IPS-15b (cell line): Measurements from ENCODE around the gene EDRF1.

Experiments used
- H3K27me3 ChIP-seq: one replicate; pipeline ENCODE4 v1.6.1; 2013; ENCODE audit warnings: low read length; ENCODE audit not compliant: control insufficient read depth, insufficient read depth
- H3K36me3 ChIP-seq: one replicate; pipeline ENCODE4 v1.6.1; 2013; ENCODE audit warnings: low read length; ENCODE audit not compliant: control insufficient read depth, insufficient read depth
- H3K4me1 ChIP-seq: one replicate; pipeline ENCODE4 v1.6.1; 2013; ENCODE audit warnings: mild to moderate bottlenecking, low read length; ENCODE audit not compliant: control insufficient read depth, insufficient read depth
- H3K4me3 ChIP-seq: one replicate; pipeline ENCODE4 v1.5.1; 2013; ENCODE audit warnings: low read depth, low read length
- H3K9ac ChIP-seq: one replicate; pipeline ENCODE4 v1.6.1; 2013; ENCODE audit warnings: low read depth, mild to moderate bottlenecking, low read length
- H3K9me3 ChIP-seq: one replicate; pipeline ENCODE4 v1.6.1; 2013; ENCODE audit warnings: mild to moderate bottlenecking, low read length; ENCODE audit not compliant: control insufficient read depth, insufficient read depth

The EDRF1 gene

GRCh38 chr10:125719173-125720001 lies at the start of gene EDRF1:
Gene EDRF1 (plus strand): TSS chr10:125719709. CDS start chr10:125719808, 99 bp downstream.
- Histone ChIP-seq H3K4me3 (peak within 1 kb of the TSS; percentile 88), H3K27me3 (no peaks in the 10 kb centered on the region), H3K9me3 (no peaks in the 10 kb centered on the region), H3K9ac (peak within 1 kb of the TSS; percentile 87), H3K36me3 (peaks cover 10% of the 10 kb centered on the region), H3K4me1 (no peaks in the 10 kb centered on the region)

GRCh38 chr10:125672884-125673283 lies 46.6 kb upstream of the EDRF1 start:
- Histone ChIP-seq H3K9me3 (no peaks in the 10 kb centered on the region), H3K36me3 (no peaks in the 10 kb centered on the region), H3K4me3 (no peak overlapping the region)

GRCh38 chr10:125679436-125679835 lies 40.1 kb upstream of the EDRF1 start:
- no peaks in the 10 kb centered on the region for H3K9me3 ChIP-seq
- H3K4me3 ChIP-seq = no peak overlapping the region
- H3K27me3 ChIP-seq = no peaks in the 10 kb centered on the region
- H3K36me3 ChIP-seq = no peaks in the 10 kb centered on the region
- H3K9ac ChIP-seq = no peak overlapping the region
- no peaks in the 10 kb centered on the region for H3K4me1 ChIP-seq

More at GRCh38 chr10:125672884-125673283, 46.6 kb upstream of the EDRF1 start:
- Histone ChIP-seq H3K9ac (no peak overlapping the region), H3K4me1 (no peaks in the 10 kb centered on the region), H3K27me3 (no peaks in the 10 kb centered on the region)

GRCh38 chr10:125683063-125683462 lies 36.4 kb upstream of the EDRF1 start, which contains the start of gene TEX36:
Gene TEX36 (minus strand): TSS chr10:125683163. CDS start chr10:125682989, 174 bp downstream.
- Histone ChIP-seq H3K36me3 (no peaks in the 10 kb centered on the region), H3K27me3 (no peaks in the 10 kb centered on the region)

GRCh38 chr10:125683821-125684220 lies 35.7 kb upstream of the EDRF1 start:
- no peaks in the 10 kb centered on the region for H3K36me3 ChIP-seq
- no peaks in the 10 kb centered on the region for H3K4me1 ChIP-seq
- H3K9ac ChIP-seq = no peak overlapping the region
- no peaks in the 10 kb centered on the region for H3K9me3 ChIP-seq
- no peak overlapping the region for H3K4me3 ChIP-seq
- H3K27me3 ChIP-seq = no peaks in the 10 kb centered on the region

More at GRCh38 chr10:125683063-125683462, 36.4 kb upstream of the EDRF1 start, which contains the start of gene TEX36:
- Histone ChIP-seq H3K9me3 (no peaks in the 10 kb centered on the region), H3K9ac (no peak within 1 kb of the TSS), H3K4me1 (no peaks in the 10 kb centered on the region), H3K4me3 (no peak within 1 kb of the TSS)

- Histone ChIP-seq H3K36me3 (no peaks in the 10 kb centered on the region), H3K27me3 (no peaks in the 10 kb centered on the region), H3K4me3 (no peak overlapping the region), H3K9ac (no peak overlapping the region), H3K4me1 (no peaks in the 10 kb centered on the region), H3K9me3 (no peaks in the 10 kb centered on the region)
Observed at GRCh38 chr10:125684581-125684980, 34.9 kb upstream of the EDRF1 start.

- Histone ChIP-seq H3K9ac (no peak overlapping the region), H3K4me1 (no peaks in the 10 kb centered on the region), H3K4me3 (no peak overlapping the region), H3K27me3 (no peaks in the 10 kb centered on the region), H3K9me3 (no peaks in the 10 kb centered on the region), H3K36me3 (no peaks in the 10 kb centered on the region)
Observed at GRCh38 chr10:125687507-125688185, 31.9 kb upstream of the EDRF1 start.

- no peaks in the 10 kb centered on the region for H3K4me1 ChIP-seq
- H3K4me3 ChIP-seq = no peak overlapping the region
- no peaks in the 10 kb centered on the region for H3K36me3 ChIP-seq
- no peaks in the 10 kb centered on the region for H3K27me3 ChIP-seq
- no peaks in the 10 kb centered on the region for H3K9me3 ChIP-seq
- no peak overlapping the region for H3K9ac ChIP-seq
Observed at GRCh38 chr10:125689955-125690569, 29.4 kb upstream of the EDRF1 start.

- Histone ChIP-seq H3K36me3 (no peaks in the 10 kb centered on the region), H3K9ac (no peak overlapping the region), H3K4me3 (no peak overlapping the region), H3K4me1 (no peaks in the 10 kb centered on the region), H3K9me3 (no peaks in the 10 kb centered on the region), H3K27me3 (no peaks in the 10 kb centered on the region)
Observed at GRCh38 chr10:125691160-125691981, 28.1 kb upstream of the EDRF1 start.

- no peaks in the 10 kb centered on the region for H3K9me3 ChIP-seq
- H3K36me3 ChIP-seq = no peaks in the 10 kb centered on the region
- H3K4me1 ChIP-seq = no peaks in the 10 kb centered on the region
- H3K27me3 ChIP-seq = no peaks in the 10 kb centered on the region
- no peak overlapping the region for H3K9ac ChIP-seq
- H3K4me3 ChIP-seq = no peak overlapping the region
Observed at GRCh38 chr10:125692196-125692595, 27.3 kb upstream of the EDRF1 start.
